ENCODE measurements around the gene SNX27. TPM values are rescaled to one million over a fixed set of nuclear protein-coding genes. Genes with fewer than 3 reads are reported as not detected.
A peak's percentile ranks its signal among the peaks of the same experiment; 100 is the strongest.
"Not testable (repeated sequence)": the region's sequence is repeated elsewhere in the genome, so short reads cannot be mapped to it uniquely, and the experiment has no call there.

SNX27 gene
- total RNA-seq = 88.1 TPM

- peak; percentile 88 for DNase-seq
Measured at GRCh38 chr1:151611832-151612500, at the start of gene SNX27. Gene SNX27, plus strand, starts transcription at chr1:151612050. Its CDS starts 152 bp downstream, at chr1:151612202.

GRCh38 chr1:151562661-151563060 is 49.2 kb upstream of the SNX27 start:
- no peak for DNase-seq

GRCh38 chr1:151563376-151563775 is 48.5 kb upstream of the SNX27 start:
- no peak for DNase-seq

- no peak for DNase-seq
Measured at GRCh38 chr1:151565502-151566189, 46.2 kb upstream of the SNX27 start.

GRCh38 chr1:151568626-151569088 is 43.2 kb upstream of the SNX27 start:
- DNase-seq = no peak

GRCh38 chr1:151570819-151571218 is 41.0 kb upstream of the SNX27 start:
- DNase-seq = no peak

- no peak for DNase-seq
Measured at GRCh38 chr1:151574575-151575529, 37.0 kb upstream of the SNX27 start.

- no peak for DNase-seq
Measured at GRCh38 chr1:151577173-151577572, 34.7 kb upstream of the SNX27 start.

- DNase-seq = no peak
Measured at GRCh38 chr1:151578941-151579340, 32.9 kb upstream of the SNX27 start.

GRCh38 chr1:151579436-151580225 is 32.2 kb upstream of the SNX27 start:
- DNase-seq = no peak

- no peak for DNase-seq
Measured at GRCh38 chr1:151581451-151581850, 30.4 kb upstream of the SNX27 start.

- DNase-seq = no peak
Measured at GRCh38 chr1:151581921-151582320, 29.9 kb upstream of the SNX27 start.

- DNase-seq = no peak
Measured at GRCh38 chr1:151583796-151584195, 28.1 kb upstream of the SNX27 start.

- DNase-seq = no peak
Measured at GRCh38 chr1:151584278-151584677, 27.6 kb upstream of the SNX27 start.

GRCh38 chr1:151584780-151585179 is 27.1 kb upstream of the SNX27 start:
- no peak for DNase-seq

- no peak for DNase-seq
Measured at GRCh38 chr1:151585622-151586021, 26.2 kb upstream of the SNX27 start.

- no peak for DNase-seq
Measured at GRCh38 chr1:151590961-151591360, 20.9 kb upstream of the SNX27 start.

GRCh38 chr1:151593730-151594129 is 18.1 kb upstream of the SNX27 start:
- no peak for DNase-seq

- peak; percentile 45 for DNase-seq
Measured at GRCh38 chr1:151594143-151594625, 17.7 kb upstream of the SNX27 start.

GRCh38 chr1:151596166-151596953 is 15.5 kb upstream of the SNX27 start:
- DNase-seq = no peak

GRCh38 chr1:151602550-151602949 is 9.3 kb upstream of the SNX27 start:
- DNase-seq = not testable (repeated sequence)
